ENCODE data around the gene ABCD3.

GRCh38 chr1:94394247-94394646 is 23.9 kb upstream of the ABCD3 start:
- TF ChIP-seq CTCF (conservative IDR thresholded peaks at IDR 0.05; ENCODE audit: low read length) (no peak), EZH2phosphoT487 (IDR thresholded peaks at IDR 0.05; ENCODE audit: borderline replicate concordance) (no peak)
